ENCODE measurements around the gene SCYL2.
"Not testable (repeated sequence)": the region's sequence is repeated elsewhere in the genome, so short reads cannot be mapped to it uniquely, and the experiment has no call there.

SCYL2 gene

DNA sequence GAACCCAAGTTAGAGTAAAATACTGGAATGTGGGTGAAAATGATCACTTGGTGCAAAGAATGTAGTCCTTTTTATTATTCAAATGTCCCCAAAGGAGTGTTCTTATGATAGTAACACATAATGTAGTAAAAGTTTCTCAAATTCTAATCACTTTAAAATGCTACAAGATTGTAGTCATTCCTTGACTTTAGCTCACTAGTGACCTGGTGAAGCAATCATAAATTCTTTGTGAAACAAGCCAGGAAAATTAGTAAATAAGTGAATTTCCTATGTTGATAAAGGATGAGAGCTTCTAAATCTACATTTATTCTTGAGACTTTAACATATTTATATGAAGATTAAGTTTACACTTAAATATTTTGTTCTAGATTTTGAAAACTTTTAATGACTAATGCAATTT, 59.2 kb downstream of the SCYL2 start:
- DNase-seq: no peak

DNA sequence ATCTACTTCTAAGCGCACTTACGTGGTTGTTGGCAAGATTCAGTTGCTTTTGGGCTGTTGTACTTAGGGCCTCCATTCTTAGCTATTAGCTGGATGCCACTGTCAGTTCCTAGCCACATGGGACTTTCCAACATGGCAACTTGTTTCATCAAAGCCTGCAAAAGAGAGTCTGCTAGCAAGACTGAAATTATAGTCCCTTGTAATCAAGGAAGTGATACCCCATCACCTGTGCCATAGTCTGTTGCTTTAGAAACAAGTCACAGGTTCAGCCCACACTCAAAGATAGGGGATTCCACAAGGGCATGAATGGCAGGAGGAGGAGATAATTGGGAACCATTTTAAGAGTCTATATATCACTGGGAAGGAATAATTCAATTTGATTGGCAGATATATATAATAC, 62.8 kb downstream of the SCYL2 start:
- DNase-seq: no peak

DNA sequence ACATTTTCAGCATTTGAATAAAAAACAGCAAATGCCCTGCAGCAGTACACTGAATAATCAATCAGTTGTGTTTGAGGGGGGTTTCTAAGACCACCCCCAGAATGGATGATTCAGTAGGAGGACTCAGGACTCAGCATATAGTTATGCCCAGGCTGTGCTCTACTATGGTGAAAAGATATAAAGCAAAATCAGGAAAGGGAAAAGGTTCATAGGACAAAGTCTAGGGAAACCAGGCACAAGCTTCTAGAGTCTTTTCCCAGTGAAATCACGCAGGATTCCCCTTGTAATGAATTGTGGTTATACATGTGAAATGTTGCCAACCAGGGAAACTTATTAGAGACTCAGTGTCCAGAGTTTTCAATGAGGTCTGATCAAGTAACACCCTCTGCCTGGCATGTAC, 64.9 kb downstream of the SCYL2 start:
- DNase-seq: no peak

DNA sequence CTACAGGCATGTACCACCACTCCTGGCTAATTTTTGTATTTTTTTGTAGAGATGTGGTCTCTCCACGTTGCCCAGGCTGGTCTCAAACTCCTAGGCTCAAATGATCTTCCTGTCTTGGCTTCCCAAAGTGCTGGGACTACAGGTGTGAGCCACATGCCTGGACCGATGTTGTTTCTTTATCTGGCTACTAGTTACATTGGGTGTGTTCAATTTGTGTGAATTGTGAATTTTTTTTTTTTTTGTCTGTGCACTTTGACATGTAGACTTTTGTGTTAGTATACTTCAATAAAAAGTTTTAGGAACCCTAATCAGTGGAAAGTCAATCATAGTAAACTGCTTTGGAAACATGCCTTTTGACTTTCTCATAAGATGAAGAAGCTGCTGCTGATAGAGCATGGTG, 65.9 kb downstream of the SCYL2 start:
- no peak for DNase-seq

DNA sequence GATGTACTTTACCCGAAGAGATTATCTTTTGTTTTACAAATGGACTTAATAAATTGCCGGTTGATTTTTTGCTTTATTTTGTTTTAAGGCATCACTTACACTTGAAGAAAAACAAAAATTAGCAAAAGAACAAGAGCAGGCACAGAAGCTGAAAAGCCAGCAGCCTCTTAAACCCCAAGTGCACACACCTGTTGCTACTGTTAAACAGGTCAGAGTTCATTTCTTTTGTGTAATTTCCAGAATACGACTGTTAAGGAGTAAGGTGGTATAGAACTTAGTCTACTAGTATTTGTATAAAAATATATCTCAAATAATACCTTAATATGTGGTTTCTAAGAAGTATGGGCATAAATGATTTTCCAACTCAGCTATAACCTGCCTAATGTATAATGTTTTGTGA, 70.3 kb downstream of the SCYL2 start:
- no peak for DNase-seq

DNA sequence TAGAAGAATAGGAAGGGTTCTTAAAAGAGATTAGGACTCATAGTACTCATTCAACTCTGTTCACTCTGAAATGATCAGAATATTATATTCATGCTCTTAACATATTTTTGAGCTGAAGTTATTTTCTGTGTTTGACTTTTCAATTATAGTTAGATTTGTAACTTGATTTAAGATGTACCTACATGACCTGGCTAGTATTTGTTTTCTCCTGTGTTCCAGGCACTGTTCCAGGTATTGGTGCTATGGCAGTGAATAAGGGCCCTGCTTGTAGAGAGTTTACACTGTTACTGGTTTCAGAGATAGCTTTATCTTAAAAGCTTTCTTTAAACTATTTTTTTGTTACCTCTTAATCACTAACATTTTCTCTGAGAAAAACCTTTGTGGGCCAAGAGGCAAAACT, 70.8 kb downstream of the SCYL2 start:
- DNase-seq: no peak

DNA sequence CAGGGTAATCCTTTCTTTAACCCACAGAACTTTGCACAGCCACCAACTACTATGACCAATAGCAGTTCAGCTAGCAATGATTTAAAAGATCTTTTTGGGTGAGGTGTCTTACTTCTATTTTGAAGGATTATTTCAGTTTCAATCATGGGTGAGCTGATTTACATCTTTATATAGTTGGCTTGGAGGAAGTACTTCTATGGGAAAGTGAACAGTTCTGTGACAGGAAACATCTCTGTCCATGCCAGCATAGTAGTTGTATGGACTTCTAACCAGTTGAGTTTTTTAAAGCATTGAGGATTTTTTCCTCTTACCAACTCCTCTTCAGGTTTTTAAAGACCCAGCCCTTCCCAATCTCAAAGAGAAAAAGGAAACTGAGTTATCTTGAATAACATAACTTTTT, 72.1 kb downstream of the SCYL2 start:
- no peak for DNase-seq

DNA sequence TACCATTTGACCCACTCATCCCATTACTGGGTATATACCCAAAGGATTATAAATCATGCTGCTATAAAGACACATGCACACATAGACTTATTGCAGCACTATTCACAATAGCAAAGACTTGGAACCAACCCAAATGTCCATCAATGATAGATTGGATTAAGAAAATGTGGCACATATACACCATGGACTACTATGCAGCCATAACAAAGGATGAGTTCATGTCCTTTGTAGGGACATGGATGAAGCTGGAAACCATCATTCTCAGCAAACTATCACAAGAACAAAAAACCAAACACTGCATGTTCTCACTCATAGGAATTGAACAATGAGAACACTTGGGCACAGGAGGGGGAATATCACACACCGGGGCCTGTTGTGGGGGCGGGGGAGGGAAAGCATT, 75.9 kb downstream of the SCYL2 start:
- not testable (repeated sequence) for DNase-seq

DNA sequence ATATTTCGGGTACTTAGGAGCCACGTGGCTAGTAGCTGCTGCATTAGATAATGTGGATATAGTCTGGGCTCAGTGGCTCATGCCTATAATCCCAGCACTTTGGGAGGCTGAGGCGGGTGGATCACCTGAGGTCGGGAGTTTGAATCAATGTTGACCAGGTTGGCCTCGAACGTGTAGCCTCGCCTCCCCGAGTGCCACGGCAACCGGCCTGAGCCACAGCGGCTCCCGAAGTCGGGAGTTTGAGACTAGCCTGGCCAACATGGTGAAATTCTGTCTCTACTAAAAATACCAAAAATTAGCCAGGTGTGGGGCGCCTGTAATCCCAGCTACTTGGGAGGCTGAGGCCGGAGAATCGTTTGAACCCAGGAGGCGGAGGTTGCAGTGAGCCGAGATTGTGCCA, 77.4 kb downstream of the SCYL2 start:
- DNase-seq: not testable (repeated sequence)

DNA sequence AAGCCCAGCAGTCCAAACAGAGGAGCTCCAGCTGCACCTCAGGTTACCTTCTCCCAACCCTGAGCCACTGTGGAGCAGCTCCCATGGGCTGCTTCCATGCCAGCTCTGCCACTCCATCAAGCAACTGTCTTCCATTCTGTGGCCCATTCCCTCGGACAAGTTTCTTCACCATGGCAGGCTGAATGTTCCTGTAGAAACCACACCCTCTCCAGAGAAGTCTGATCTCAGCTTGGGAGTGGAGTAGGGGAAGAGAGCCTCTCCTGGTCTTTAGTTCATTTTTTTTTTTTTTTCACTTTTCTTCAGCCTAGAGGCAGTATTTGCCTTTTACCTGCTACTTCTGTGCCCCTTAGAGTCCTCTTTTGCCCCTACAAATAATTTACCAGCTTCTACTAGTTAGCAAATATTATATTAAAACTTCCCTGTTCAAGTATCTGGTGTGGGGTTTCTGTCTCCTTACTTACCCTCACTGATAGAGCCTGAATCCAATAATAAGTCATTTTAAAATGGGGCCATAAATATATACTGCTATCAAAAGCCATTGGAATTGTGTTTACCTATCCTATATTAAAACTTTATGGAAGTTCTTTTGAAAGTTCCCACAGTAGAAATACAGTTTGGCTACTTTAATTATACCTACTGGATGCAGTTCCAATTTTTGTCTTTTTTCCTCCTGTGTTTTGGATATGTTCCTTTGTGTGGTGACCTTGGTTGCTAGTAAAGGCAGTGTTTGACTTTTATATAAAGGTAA, 78.2 kb downstream of the SCYL2 start:
- DNase-seq: no peak

DNA sequence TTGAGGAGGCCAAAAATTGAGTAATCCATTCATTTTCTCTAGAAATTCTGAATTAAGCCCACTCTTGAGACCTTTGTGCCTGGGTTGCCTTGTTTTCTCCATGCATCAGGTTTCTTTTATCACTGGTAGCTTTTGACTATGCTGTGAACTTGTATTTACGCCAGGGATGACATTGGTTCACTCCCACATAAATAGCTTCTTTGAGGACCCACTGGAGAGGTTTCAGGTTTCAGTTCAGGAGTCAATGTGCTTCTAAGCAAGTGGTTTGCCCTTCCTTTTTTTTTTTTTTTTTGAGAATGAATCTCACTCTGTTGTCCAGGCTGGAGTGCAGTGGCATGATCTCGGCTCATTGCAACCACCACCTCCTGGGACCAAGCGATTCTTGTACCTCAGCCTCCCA, 79.7 kb downstream of the SCYL2 start:
- DNase-seq: no peak

DNA sequence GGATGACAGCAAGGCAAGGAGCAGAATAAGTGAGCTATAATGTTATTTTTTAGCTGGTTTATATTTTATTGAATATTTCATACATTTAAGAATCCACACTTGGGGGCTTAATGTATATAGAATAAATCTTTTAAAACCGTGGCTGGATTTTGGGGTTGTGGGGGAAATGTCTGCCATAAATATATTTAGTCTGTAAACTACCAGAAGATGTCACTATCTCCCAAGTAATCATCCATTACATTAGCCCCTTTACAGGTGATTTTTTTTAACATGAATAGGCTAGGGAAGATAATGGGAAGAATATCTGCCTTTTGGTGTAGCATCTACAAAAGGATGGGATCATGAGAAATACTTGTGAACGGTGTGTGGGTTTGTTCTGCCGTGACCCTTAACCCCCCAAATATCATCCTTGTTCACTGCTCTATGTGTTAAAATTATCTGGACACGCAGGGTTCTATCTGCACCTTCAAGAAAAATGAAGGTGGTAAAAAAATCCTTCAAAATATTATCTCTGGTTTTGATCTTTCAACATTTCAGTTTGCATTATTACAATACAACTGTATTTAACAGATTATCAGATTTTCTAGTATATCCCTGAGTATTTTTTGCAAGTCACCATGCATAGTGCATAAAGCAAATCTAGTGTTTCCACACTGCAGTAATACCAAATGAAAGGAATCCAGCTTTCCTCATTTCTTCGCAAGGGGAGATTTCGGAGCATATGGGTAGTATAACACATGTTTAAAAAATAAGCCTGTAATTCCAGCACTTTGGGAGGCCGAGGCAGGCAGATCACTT, 81.9 kb downstream of the SCYL2 start:
- no peak for DNase-seq

DNA sequence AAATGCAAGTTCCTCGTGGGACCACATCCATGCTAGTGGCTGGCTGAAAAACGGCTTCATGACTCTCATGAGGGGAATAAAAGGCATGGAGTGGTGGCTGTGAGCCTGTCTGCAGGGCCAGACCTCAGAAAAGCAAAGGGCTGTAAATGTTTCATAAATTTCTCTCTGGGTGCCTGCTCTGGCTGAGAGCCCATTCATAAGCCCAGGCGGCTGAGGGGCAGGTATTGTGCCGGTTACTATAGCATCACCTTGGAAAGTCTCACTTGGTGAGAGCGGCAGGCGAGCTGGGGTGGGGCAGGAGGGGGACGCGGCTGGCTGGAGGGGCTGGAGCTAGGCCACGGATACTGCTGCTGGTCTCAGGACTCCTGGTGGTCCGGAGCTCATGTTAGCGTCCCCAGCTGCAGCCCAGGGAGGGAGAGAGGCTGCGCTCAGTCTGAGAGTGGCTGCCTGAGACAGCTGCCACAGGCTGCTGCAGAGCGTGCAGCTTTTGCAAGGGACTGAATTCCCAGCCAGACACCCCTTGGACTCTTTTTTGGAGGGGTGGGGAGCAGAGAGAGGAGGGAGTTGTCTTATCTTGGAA, 89.8 kb downstream of the SCYL2 start, which contains the start of gene SLC17A8:
SLC17A8 (plus strand) TSS at position 431 of the 580 bp plus-strand sequence. CDS start 318 bp downstream, outside the sequence.
- no peak for DNase-seq

DNA sequence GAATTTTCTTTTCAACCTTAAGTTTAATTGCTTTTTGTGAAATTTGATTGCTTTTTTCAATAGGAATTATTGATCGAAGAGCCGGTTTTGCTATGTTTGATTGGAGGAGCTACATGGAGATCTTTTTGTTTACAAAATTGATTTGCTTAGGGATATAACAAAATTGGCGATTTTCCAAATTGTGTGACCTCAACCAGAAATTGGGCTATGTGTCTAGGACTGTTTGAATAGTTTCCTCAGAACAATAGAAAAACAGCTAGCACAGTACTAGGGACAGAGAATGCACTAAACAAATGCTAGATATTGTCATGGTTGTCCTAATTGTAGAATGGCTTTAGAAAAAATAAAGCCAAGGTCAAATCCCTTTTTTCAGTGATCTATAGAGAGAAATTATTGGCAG, 92.3 kb downstream of the SCYL2 start:
- no peak for DNase-seq

DNA sequence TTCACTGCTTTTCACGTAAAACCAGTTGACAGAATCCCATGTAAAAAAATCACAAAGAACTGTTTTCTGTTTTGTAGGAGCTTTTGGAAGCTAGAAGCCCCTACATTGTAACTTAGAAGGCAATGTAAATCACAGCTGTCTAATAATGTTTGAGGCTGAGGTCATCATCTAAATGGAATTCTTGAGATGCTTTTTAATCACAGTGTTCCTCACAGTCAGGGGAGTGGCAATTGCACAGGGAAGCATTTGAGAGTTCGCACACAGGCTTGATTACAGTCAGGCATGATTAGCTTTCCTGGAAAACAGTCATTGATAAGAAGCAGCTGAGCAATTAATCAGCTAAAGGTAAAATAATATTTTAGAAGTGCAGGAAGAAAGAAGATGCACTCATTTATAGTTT, 92.8 kb downstream of the SCYL2 start:
- no peak for DNase-seq

DNA sequence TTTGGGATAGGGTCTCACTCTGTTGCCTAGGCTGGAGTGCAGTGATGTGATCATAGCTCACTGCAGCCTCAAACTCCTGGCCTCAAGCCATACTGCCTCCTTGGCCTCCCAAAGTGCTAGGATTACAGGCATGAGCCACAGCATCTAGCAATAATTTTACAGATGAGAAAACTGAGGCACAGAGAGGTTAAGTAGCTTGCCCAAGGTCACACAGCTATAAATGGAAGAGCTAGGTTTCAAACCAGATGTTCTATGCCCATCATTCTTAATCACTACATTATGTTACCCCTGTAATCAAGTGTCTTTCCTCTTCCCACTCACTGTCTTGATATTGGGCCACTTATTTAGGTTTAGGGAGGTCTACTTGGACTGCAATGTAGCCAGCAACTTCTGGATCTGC, 93.5 kb downstream of the SCYL2 start:
- DNase-seq: no peak

DNA sequence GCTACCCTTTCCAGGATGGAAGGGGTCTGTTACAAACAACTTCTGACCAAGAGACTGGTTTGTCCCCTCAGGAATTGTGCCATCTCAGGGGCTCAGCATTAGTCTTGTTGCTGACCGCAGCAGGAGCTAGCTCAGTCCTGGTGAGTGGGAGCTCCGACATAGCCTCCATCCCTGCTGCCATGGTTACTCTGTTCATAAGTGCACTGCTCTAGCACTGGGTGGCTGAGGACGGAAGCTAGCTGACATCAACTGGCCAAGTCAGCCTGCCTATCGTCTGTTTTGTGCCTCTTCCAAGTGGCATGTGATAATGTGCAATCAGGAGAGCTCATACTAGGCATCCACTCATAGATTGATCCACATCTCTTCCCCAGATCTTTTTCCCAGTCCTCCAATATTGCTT, 97.3 kb downstream of the SCYL2 start:
- DNase-seq: no peak

DNA sequence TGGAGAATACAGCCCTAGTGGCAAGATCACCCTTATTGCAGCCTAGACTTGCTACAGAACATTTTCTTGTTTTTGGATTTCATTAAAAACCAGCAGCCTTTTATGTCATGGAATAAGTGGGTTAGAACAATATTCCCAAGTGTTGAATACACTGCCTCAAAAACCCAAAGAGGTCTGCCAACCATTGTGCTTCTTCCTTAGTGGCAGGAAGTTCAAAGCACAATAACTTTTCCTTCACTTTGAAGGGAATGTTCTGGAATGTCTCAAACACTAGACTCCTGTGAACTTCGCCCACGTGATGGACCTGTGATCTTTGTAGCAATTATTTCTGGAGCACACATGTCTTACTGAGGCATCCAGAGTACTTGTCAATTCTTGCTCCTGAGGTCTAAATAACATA, 98.4 kb downstream of the SCYL2 start:
- DNase-seq: no peak

DNA sequence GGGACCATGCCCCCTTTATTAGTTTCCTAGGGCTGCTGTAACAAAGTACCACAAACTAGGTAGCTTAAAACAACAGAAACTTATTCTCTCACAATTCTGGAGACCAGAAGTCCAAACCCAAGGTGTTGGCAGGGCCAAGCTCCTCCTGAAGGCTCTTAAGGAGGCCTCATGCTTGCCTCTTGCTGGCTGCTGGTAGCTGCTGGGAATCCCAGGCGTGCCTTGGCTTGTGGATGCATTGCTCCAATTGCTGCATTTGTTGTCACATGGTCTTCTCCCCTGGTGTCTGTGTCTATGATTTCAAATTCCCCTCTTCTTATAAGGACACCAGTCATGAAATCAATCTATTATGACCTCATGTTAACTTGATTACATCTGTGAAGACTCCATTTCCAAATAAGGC, 101.1 kb downstream of the SCYL2 start:
- DNase-seq: no peak

DNA sequence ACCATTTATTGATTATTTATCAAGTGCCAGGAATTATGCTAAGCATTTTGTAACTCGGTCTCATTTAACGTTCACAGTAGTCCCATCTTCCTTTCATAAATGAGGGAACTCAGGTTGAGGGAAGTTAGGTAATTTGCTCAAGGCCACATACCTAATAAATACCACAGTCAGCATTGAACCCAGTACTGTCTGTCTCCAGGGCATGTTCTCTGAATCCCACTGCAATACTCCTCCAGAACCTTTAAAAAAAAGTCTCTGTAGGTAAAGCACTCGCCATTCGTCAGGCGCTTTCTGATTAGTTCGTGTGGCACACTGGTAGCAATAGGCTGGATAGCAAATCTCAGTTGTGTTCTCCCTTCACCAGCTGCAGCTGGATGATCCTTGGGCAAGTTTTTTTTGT, 104.2 kb downstream of the SCYL2 start:
- DNase-seq: no peak

DNA sequence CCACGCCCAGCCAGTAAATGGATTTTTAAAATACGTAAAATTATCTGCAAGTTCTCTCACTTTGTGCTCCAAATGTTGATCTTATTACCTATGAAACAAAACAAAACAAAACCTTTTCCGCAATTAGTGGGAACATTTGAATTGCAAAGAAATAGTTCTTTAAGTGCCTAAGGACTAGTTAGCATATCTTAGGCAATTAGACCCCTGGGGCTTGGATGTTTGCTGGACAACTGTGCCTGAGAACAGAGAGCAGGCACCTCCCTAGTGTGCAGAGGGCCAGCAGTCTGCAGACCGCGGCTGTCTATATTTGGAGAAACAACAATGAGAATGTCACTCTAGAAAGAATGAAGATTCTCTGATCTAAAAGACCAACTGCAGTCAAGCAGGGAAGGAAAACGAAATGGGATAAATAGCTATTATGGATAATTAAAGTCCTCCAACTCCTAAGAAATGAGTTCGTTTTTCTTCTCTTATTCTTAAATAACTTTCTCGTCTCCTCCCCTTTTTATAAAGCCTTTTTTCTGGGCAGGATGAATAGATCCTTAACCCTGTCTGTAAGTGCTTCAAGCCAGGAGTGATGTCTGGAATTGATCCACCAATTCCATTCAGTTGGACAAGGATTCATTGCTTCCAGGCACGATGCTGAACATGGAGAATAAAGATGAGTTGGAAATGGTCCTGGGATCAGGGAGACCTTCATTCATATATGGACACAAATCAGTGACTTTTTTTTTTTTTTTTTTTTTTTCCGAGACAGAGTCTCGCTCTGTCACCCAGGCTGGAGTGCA, 106.1 kb downstream of the SCYL2 start:
- DNase-seq: no peak

DNA sequence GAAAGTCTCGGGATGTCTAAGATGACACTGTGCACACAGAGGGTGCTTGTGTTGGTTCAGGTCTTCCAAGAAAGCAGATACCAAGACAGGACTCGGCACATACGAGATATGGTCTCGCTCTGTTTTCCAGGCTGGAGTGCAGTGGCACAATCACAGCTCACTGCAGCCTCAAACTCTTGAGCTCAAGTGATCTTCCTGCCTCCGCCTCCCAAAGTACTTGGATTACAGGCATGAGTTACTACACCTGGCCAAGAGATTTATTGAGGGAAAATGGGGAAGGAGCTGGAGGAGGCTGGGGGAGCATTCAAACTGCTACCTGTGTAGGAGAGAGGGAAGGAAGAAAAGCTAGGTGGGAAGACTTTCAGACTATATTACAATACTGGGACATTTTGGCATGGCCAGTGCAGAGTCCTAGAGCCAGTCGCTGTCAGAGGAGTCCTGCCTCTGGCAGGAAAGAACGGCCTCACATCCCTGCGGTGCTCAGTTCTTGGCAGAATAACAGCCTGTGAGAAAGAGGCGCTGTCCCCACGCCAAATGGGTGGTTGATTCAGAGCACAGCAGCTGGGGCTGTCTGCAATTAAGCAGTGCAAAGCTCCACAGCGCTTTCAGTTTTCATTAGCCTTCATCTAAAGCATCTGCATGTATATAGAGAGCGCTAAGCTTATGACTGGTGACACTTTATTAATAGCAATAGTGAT, 108.2 kb downstream of the SCYL2 start:
- DNase-seq: no peak

DNA sequence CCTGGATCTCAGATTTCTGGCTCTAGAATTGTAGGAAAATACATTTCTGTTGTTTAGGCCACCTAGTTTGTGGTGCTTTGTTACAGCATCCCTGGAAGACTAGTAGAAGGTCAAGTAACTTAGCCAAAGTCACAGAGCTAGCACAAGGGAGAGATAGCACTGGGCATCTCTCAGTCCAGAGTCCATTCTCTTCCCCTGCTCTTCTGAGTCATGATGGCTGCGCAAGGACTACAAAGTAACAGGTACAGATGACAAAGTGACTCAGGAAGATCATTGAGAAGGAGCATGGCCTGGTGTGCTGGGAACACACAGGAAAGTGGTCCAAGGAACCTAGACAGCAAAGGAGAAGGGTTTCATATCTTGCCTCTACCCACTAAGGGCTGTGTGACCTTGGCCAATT, 109.2 kb downstream of the SCYL2 start:
- DNase-seq: no peak
